CD14-positive monocyte (primary cell): ENCODE data around the gene SFT2D3. TPM values are rescaled to one million over a fixed set of nuclear protein-coding genes. Genes with fewer than 3 reads are reported as not detected.
A peak's percentile ranks its signal among the peaks of the same experiment; 100 is the strongest.

Source experiments
- DNase-seq, 3 donors: peaks; one replicate each; pipeline ENCODE4 v3.0.0-alpha.2; 2011 to 2022
- H2AFZ ChIP-seq: 2 replicates; pipeline ENCODE4 v1.6.0; 2012; ENCODE audit warnings: mild to moderate bottlenecking, low read depth, low read length, inconsistent platforms; ENCODE audit not compliant: insufficient read depth, poor library complexity, severe bottlenecking
- H3K27ac ChIP-seq, 2 donors: 1 replicate in 1 of 2; 2 replicates in 1 of 2; pipeline ENCODE4 v1.5.1; 2012 to 2013; ENCODE audit warnings: low read length in 2 of 2, control low read depth in 1 of 2, inconsistent platforms in 1 of 2, low read depth in 1 of 2, mild to moderate bottlenecking in 1 of 2
- H3K27me3 ChIP-seq, 2 donors: one replicate each; pipeline versions ENCODE4 v1.6.0 to v1.6.1; 2011 to 2013; ENCODE audit warnings: low read length in 2 of 2; ENCODE audit not compliant: control insufficient read depth in 2 of 2, insufficient read depth in 2 of 2
- H3K36me3 ChIP-seq, 2 donors: replicated peaks in 1 of 2; 1 replicate in 1 of 2; 2 replicates in 1 of 2; pipeline versions ENCODE4 v1.5.1 to v1.6.1; 2012 to 2013; ENCODE audit warnings: low read length in 2 of 2, control low read depth in 1 of 2, inconsistent platforms in 1 of 2, mild to moderate bottlenecking in 1 of 2; ENCODE audit not compliant: insufficient read depth in 2 of 2, control insufficient read depth in 1 of 2
- H3K4me1 ChIP-seq, 2 donors: 1 replicate in 1 of 2; 2 replicates in 1 of 2; pipeline versions ENCODE4 v1.5.1 to v1.6.1; 2012 to 2013; ENCODE audit warnings: low read length in 2 of 2, control low read depth in 1 of 2, inconsistent platforms in 1 of 2, mild to moderate bottlenecking in 1 of 2, moderate library complexity in 1 of 2; ENCODE audit not compliant: insufficient read depth in 2 of 2, control insufficient read depth in 1 of 2
- H3K4me2 ChIP-seq: replicated peaks from 2 replicates; pipeline ENCODE3; 2012; ENCODE audit warnings: low read length, moderate library complexity, mild to moderate bottlenecking; ENCODE audit not compliant: poor library complexity, severe bottlenecking; ENCODE audit errors: extremely low read depth
- H3K4me3 ChIP-seq, 3 experiments: fragments of 200-600 bp in 1 of 3; sonication (generic) in 1 of 3; replicated peaks in 1 of 3; 1 replicate in 2 of 3; 2 replicates in 1 of 3; pipeline ENCODE4 v1.5.1; 2011 to 2013; ENCODE audit warnings: low read length in 3 of 3, mild to moderate bottlenecking in 3 of 3, control low read depth in 2 of 3, low read depth in 2 of 3, inconsistent platforms in 1 of 3, moderate library complexity in 1 of 3
- H3K79me2 ChIP-seq: 2 replicates; pipeline ENCODE4 v1.6.0; 2012; ENCODE audit warnings: mild to moderate bottlenecking, control low read depth, inconsistent platforms, low read length, moderate library complexity; ENCODE audit not compliant: insufficient read depth
- H3K9ac ChIP-seq: 2 replicates; pipeline ENCODE4 v1.6.0; 2017; ENCODE audit warnings: low read length, mild to moderate bottlenecking; ENCODE audit not compliant: insufficient read depth, poor library complexity, severe bottlenecking
- H3K9me3 ChIP-seq, 2 donors: replicated peaks in 1 of 2; 1 replicate in 1 of 2; 2 replicates in 1 of 2; pipeline versions ENCODE4 v1.5.1 to v1.6.1; 2012 to 2013; ENCODE audit warnings: low read length in 2 of 2, control low read depth in 1 of 2; ENCODE audit not compliant: control insufficient read depth in 1 of 2, insufficient read depth in 1 of 2
- H4K20me1 ChIP-seq: 2 replicates; pipeline ENCODE4 v1.6.0; 2012; ENCODE audit warnings: mild to moderate bottlenecking, low read length, control low read depth, moderate library complexity; ENCODE audit not compliant: insufficient read depth
- H3K27ac Mint-ChIP-seq, 7 donors: one replicate each; pipeline ENCODE4 v1.8.0; 2020; ENCODE audit warnings: mild to moderate bottlenecking in 7 of 7, mixed read lengths in 7 of 7, moderate library complexity in 6 of 7, inconsistent platforms in 2 of 7
- H3K27me3 Mint-ChIP-seq, 3 donors: one replicate each; pipeline ENCODE4 v1.8.0; 2021 to 2022; ENCODE audit warnings: low read depth in 3 of 3, mild to moderate bottlenecking in 3 of 3, mixed read lengths in 3 of 3, moderate library complexity in 3 of 3, inconsistent platforms in 1 of 3
- H3K36me3 Mint-ChIP-seq, 2 donors: one replicate each; pipeline ENCODE4 v1.8.0; 2020; ENCODE audit warnings: mixed read lengths in 2 of 2, inconsistent platforms in 1 of 2, mild to moderate bottlenecking in 1 of 2
- H3K4me1 Mint-ChIP-seq: one replicate; pipeline ENCODE4 v1.8.0; 2020; ENCODE audit warnings: mild to moderate bottlenecking, mixed read lengths
- H3K4me3 Mint-ChIP-seq, 2 donors: one replicate each; pipeline ENCODE4 v1.8.0; 2020; ENCODE audit warnings: mild to moderate bottlenecking in 2 of 2, mixed read lengths in 2 of 2, moderate library complexity in 1 of 2
- H3K9me3 Mint-ChIP-seq, 7 donors: one replicate each; pipeline ENCODE4 v1.8.0; 2020 to 2022; ENCODE audit warnings: mixed read lengths in 7 of 7, mild to moderate bottlenecking in 6 of 7, moderate library complexity in 6 of 7, inconsistent platforms in 2 of 7
- WGBS: methylation state at CpG from one replicate; pipeline ENCODE4 v1.1.5; 2013; ENCODE audit warnings: missing lambda C conversion rate; ENCODE audit not compliant: insufficient coverage; 5-methylcytosine and 5-hydroxymethylcytosine counted together
- intact Hi-C, 2 donors: fragments of 100-400 bp; cut with micrococcal nuclease; formaldehyde crosslinking; loops; one replicate each; pipeline versions ENCODE4 v1.15.0 to v1.15.1; 2023
- polyA plus RNA-seq, 3 donors: library from polyadenylated mRNA; depleted of rRNA in 1 of 3; unstranded in 2 of 3; stranded (reverse) in 1 of 3; fragments of 300-500 nt in 2 of 3; fragments of >200 nt in 1 of 3; fragmentation: Illumina TruSeq in 2 of 3; gene quantifications; 1 replicate in 2 of 3; 2 replicates in 1 of 3; pipeline ENCODE4 v1.2.3, GENCODE V29; 2012 to 2021
- TF ChIP-seq, protein P1 (sequence below): fragments of 200-600 bp; IDR thresholded peaks from one replicate; pipeline ENCODE4 v1.8.0; 2022; ENCODE audit warnings: antibody characterized with exemption, mild to moderate bottlenecking

SFT2D3 gene
- polyA plus RNA-seq, 3 donors: 3.8 to 4.9 TPM; not detected in 1

GRCh38 chr2:127660291-127660578 lies 41.1 kb upstream of the SFT2D3 start:
- peaks cover 0 to 3% of the 10 kb centered on the region in 2 donors for H3K36me3 Mint-ChIP-seq
- H3K9me3 Mint-ChIP-seq: peaks cover 0 to 13% (median 5%) of the 10 kb centered on the region in 7 donors
- WGBS: 93% methylated on average over 7 of the region's 10 CpGs
- no peak overlapping the region for H3K4me2 ChIP-seq
- no peak overlapping the region for H3K9ac ChIP-seq
- H3K36me3 ChIP-seq: no peaks in the 10 kb centered on the region
- TF ChIP-seq, protein P1, sequence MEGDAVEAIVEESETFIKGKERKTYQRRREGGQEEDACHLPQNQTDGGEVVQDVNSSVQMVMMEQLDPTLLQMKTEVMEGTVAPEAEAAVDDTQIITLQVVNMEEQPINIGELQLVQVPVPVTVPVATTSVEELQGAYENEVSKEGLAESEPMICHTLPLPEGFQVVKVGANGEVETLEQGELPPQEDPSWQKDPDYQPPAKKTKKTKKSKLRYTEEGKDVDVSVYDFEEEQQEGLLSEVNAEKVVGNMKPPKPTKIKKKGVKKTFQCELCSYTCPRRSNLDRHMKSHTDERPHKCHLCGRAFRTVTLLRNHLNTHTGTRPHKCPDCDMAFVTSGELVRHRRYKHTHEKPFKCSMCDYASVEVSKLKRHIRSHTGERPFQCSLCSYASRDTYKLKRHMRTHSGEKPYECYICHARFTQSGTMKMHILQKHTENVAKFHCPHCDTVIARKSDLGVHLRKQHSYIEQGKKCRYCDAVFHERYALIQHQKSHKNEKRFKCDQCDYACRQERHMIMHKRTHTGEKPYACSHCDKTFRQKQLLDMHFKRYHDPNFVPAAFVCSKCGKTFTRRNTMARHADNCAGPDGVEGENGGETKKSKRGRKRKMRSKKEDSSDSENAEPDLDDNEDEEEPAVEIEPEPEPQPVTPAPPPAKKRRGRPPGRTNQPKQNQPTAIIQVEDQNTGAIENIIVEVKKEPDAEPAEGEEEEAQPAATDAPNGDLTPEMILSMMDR: no peak
- no peaks in the 10 kb centered on the region for H3K79me2 ChIP-seq
- H3K27me3 Mint-ChIP-seq: peaks cover 27 to 31% (median 28%) of the 10 kb centered on the region in 3 donors
- H3K27ac Mint-ChIP-seq: peak overlapping the region in 1 of 7 donors; percentile 33
- H3K4me1 ChIP-seq: no peaks in the 10 kb centered on the region
- H2AFZ ChIP-seq: no peak overlapping the region
- no peak overlapping the region for H3K4me3 ChIP-seq
- no peak overlapping the region for H3K27ac ChIP-seq
- peaks cover 9% of the 10 kb centered on the region for H3K4me1 Mint-ChIP-seq
- H3K4me3 Mint-ChIP-seq: no peak overlapping the region
- H3K9me3 ChIP-seq: peaks cover 7% of the 10 kb centered on the region in 2 donors
- intact Hi-C loops: no loop called here
- H4K20me1 ChIP-seq: no peaks in the 10 kb centered on the region
- no peak for DNase-seq
- peaks cover 16 to 30% of the 10 kb centered on the region in 2 donors for H3K27me3 ChIP-seq

DNA sequence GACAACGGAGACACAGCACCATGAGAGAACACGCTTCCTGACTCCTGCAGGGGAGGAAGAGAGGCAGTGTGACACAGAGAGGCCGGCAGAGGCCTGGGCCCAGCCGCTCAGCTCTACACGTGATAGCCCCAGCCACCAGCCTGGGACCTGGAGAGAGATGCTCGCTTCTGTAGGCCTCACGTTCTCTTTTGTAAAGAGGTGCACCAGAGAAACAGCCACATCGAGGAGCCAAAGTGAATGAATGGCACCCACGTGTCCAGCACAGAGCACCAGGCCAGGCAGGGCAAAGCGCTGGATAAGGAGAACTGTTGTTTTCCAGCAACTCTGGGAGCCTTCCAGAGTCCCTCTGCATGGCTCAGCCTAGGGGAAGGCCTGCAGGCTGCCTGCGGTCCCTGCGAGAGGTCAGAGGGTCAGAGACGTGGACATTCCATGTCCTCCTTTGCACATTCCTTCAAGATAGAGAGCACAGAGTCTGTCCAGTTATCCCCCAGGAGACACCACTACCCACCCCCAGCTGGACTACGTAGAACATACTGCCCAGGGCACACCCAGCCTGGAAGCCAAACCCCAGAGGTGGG lies 40.1 kb upstream of the SFT2D3 start:
- Histone ChIP-seq H3K4me3 (no peak overlapping the region), H3K27me3 (peaks cover 25 to 39% of the 10 kb centered on the region in 2 donors), H3K79me2 (no peaks in the 10 kb centered on the region), H2AFZ (no peak overlapping the region), H4K20me1 (no peaks in the 10 kb centered on the region), H3K36me3 (no peaks in the 10 kb centered on the region), H3K9me3 (peaks cover 7% of the 10 kb centered on the region in 2 donors), H3K9ac (no peak overlapping the region), H3K4me1 (no peaks in the 10 kb centered on the region), H3K27ac (no peak overlapping the region), H3K4me2 (no peak overlapping the region)
- TF ChIP-seq, protein P1: no peak
- Mint-ChIP-seq H3K4me3 (no peak overlapping the region), H3K36me3 (peaks cover 0 to 3% of the 10 kb centered on the region in 2 donors), H3K27ac (no peak overlapping the region), H3K4me1 (peaks cover 9% of the 10 kb centered on the region), H3K9me3 (peaks cover 0 to 13% (median 5%) of the 10 kb centered on the region in 7 donors), H3K27me3 (peaks cover 36 to 41% (median 37%) of the 10 kb centered on the region in 3 donors)
- intact Hi-C loops: no loop called here
- WGBS: 95% methylated on average over 14 of the region's 14 CpGs
- no peak for DNase-seq
